Kidney epithelial cell (primary cell): ENCODE measurements around the gene NELFE. TPM values are rescaled to one million over a fixed set of nuclear protein-coding genes. Genes with fewer than 3 reads are reported as not detected.

ENCODE experiments used
- DNase-seq: peaks from one replicate; pipeline ENCODE4 v3.0.0-alpha.2; 2010; ENCODE audit warnings: low read depth
- H3K27me3 ChIP-seq: 2 replicates; pipeline ENCODE4 v1.6.0; 2011; ENCODE audit warnings: low read length; ENCODE audit not compliant: control insufficient read depth, insufficient read depth
- H3K36me3 ChIP-seq: 2 replicates; pipeline ENCODE4 v1.5.1; 2011; ENCODE audit warnings: low read length; ENCODE audit not compliant: control insufficient read depth, insufficient read depth
- H3K4me3 ChIP-seq: 2 replicates; pipeline ENCODE4 v1.5.1; 2011; ENCODE audit warnings: low read depth, mild to moderate bottlenecking, control low read depth, low read length
- CTCF ChIP-seq: IDR thresholded peaks from 2 replicates; pipeline ENCODE4 v1.5.1; 2011; ENCODE audit warnings: mild to moderate bottlenecking, moderate library complexity, low read length, control low read depth, inconsistent platforms; ENCODE audit not compliant: insufficient read depth, poor library complexity, severe bottlenecking
- total RNA-seq: library from RNA; depleted of rRNA; stranded (reverse); fragments of >200 nt; gene quantifications from 2 replicates; pipeline ENCODE4 v1.2.3, GENCODE V29; 2015

NELFE gene
- total RNA-seq, 1 donor from 2014 or later: 140 TPM

DNA sequence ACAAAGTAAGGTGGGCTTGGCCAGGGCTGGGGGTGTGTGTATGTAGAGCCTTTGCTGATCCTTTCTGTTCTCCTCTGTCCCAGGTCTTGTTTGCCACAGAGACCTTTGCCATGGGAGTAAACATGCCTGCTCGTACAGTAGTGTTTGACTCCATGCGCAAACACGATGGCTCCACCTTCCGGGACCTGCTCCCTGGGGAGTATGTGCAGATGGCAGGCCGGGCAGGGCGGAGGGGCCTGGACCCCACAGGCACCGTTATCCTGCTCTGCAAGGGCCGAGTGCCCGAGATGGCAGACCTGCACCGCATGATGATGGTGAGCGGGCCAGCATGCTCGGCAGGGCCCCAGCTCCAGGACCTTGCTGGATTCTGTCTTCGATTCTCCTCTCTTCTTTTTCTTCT, 6.9 kb upstream of the NELFE start:
- H3K36me3 ChIP-seq: peaks cover 4% of the 10 kb centered on the region
- DNase-seq: no peak
- no peaks in the 10 kb centered on the region for H3K27me3 ChIP-seq
- no peak for TF ChIP-seq CTCF
- H3K4me3 ChIP-seq: no peak overlapping the region

- Histone ChIP-seq H3K36me3 (peaks cover 3% of the 10 kb centered on the region), H3K4me3 (no peak overlapping the region), H3K27me3 (no peaks in the 10 kb centered on the region)
- no peak for TF ChIP-seq CTCF
- DNase-seq: no peak
These were observed 5.2 kb upstream of the NELFE start for GRCh38 chr6:31963921-31964320.

GRCh38 chr6:31961616-31962015, 2.8 kb upstream of the NELFE start:
- Histone ChIP-seq H3K4me3 (no peak overlapping the region), H3K27me3 (no peaks in the 10 kb centered on the region), H3K36me3 (peaks cover 3% of the 10 kb centered on the region)
- no peak for TF ChIP-seq CTCF
- no peak for DNase-seq

- H3K36me3 ChIP-seq: peaks cover 3% of the 10 kb centered on the region
- no peak for DNase-seq
- H3K27me3 ChIP-seq: no peaks in the 10 kb centered on the region
- no peak for TF ChIP-seq CTCF
- peak overlapping the region; percentile 94 for H3K4me3 ChIP-seq
These were observed 395 bp downstream of the NELFE start for GRCh38 chr6:31958412-31958740.

GRCh38 chr6:31956796-31957195, 2.0 kb downstream of the NELFE start:
- Histone ChIP-seq H3K36me3 (peaks cover 3% of the 10 kb centered on the region), H3K27me3 (no peaks in the 10 kb centered on the region), H3K4me3 (no peak overlapping the region)
- TF ChIP-seq CTCF: no peak
- no peak for DNase-seq

GRCh38 chr6:31954511-31954910, 4.3 kb downstream of the NELFE start:
- peaks cover 3% of the 10 kb centered on the region for H3K36me3 ChIP-seq
- H3K4me3 ChIP-seq: no peak overlapping the region
- no peak for TF ChIP-seq CTCF
- no peak for DNase-seq
- H3K27me3 ChIP-seq: no peaks in the 10 kb centered on the region
